ENCODE measurements around the gene TAC1. TPM values are rescaled to one million over a fixed set of nuclear protein-coding genes. Genes with fewer than 3 reads are reported as not detected.

Gene TAC1
- total RNA-seq, 1 donor from 2014 or later, result 7.1 TPM

- no peaks in the 10 kb centered on the region for H3K36me3 ChIP-seq
- no peak for DNase-seq (ENCODE audit: extremely low spot score in 2 of 2)
- H3K4me3 ChIP-seq, result no peak overlapping the region
- no peak for TF ChIP-seq POLR2AphosphoS5 (IDR thresholded peaks at IDR 0.05; ENCODE audit: insufficient read depth in 1 of 2, low read depth in 1 of 2)
- no peak for TF ChIP-seq CTCF (IDR thresholded peaks at IDR 0.05)
- TF ChIP-seq POLR2A (IDR thresholded peaks at IDR 0.05), result no peak
- H3K9me3 ChIP-seq, result no peaks in the 10 kb centered on the region
- intact Hi-C loops (cut with DNase I), result no loop called here
- no peaks in the 10 kb centered on the region for H3K4me1 ChIP-seq
- H3K27me3 ChIP-seq, result no peaks in the 10 kb centered on the region
- H3K27ac ChIP-seq, result no peak overlapping the region
Observed at GRCh38 chr7:97722386-97722785, 9.5 kb upstream of the TAC1 start.

GRCh38 chr7:97732565-97733275 lies 834 bp downstream of the TAC1 start:
- Histone ChIP-seq H3K4me1 (peaks cover 23% of the 10 kb centered on the region), H3K9me3 (no peaks in the 10 kb centered on the region), H3K27me3 (peaks cover 4% of the 10 kb centered on the region), H3K36me3 (no peaks in the 10 kb centered on the region), H3K27ac (no peak overlapping the region), H3K4me3 (peak overlapping the region; percentile 6 to 35)
- no peak for TF ChIP-seq POLR2AphosphoS5 (IDR thresholded peaks at IDR 0.05; ENCODE audit: insufficient read depth in 1 of 2, low read depth in 1 of 2)
- TF ChIP-seq POLR2A (IDR thresholded peaks at IDR 0.05), result no peak
- TF ChIP-seq CTCF (IDR thresholded peaks at IDR 0.05), result no peak
- no peak for DNase-seq (ENCODE audit: extremely low spot score in 2 of 2)
- intact Hi-C loops (cut with DNase I), result no loop called here

- Histone ChIP-seq H3K27me3 (peaks cover 4% of the 10 kb centered on the region), H3K4me3 (peak overlapping the region in 1 of 2 donors; percentile 35), H3K9me3 (no peaks in the 10 kb centered on the region), H3K27ac (no peak overlapping the region), H3K4me1 (peaks cover 23% of the 10 kb centered on the region), H3K36me3 (no peaks in the 10 kb centered on the region)
- DNase-seq (ENCODE audit: extremely low spot score in 2 of 2), result no peak
- TF ChIP-seq POLR2A (IDR thresholded peaks at IDR 0.05) (no peak), POLR2AphosphoS5 (IDR thresholded peaks at IDR 0.05; ENCODE audit: insufficient read depth in 1 of 2, low read depth in 1 of 2) (no peak), CTCF (IDR thresholded peaks at IDR 0.05) (no peak)
- intact Hi-C loops (cut with DNase I), result no loop called here
Observed at GRCh38 chr7:97733276-97734161, 1.6 kb downstream of the TAC1 start.

GRCh38 chr7:97734255-97734654 lies 2.4 kb downstream of the TAC1 start:
- no peak overlapping the region for H3K27ac ChIP-seq
- H3K4me3 ChIP-seq, result no peak overlapping the region
- no peaks in the 10 kb centered on the region for H3K36me3 ChIP-seq
- TF ChIP-seq POLR2AphosphoS5 (IDR thresholded peaks at IDR 0.05; ENCODE audit: insufficient read depth in 1 of 2, low read depth in 1 of 2), result no peak
- TF ChIP-seq POLR2A (IDR thresholded peaks at IDR 0.05), result no peak
- TF ChIP-seq CTCF (IDR thresholded peaks at IDR 0.05), result no peak
- no peak for DNase-seq (ENCODE audit: extremely low spot score in 2 of 2)
- H3K27me3 ChIP-seq, result peaks cover 4% of the 10 kb centered on the region
- intact Hi-C loops (cut with DNase I), result no loop called here
- H3K4me1 ChIP-seq, result peaks cover 23% of the 10 kb centered on the region
- no peaks in the 10 kb centered on the region for H3K9me3 ChIP-seq

All from vagina (tissue), 2 donors.